ENCODE results near the gene ZNF219. TPM values are rescaled to one million over a fixed set of nuclear protein-coding genes. Genes with fewer than 3 reads are reported as not detected.
A peak's percentile ranks its signal among the peaks of the same experiment; 100 is the strongest.

Gene ZNF219
- total and polyA plus RNA-seq, 5 donors from 2014 or later = 1.1 to 5.0 (median 1.4) TPM

GRCh38 chr14:21074398-21075272, 23.8 kb downstream of the ZNF219 start:
- Mint-ChIP-seq H3K9me3 (peaks cover 0 to 3% (median 0%) of the 10 kb centered on the region in 7 donors), H3K4me1 (peaks cover 0 to 21% (median 10%) of the 10 kb centered on the region in 4 donors), H3K27ac (peak overlapping the region in 1 of 3 donors; percentile 26), H3K27me3 (peaks cover 42% of the 10 kb centered on the region), H3K4me3 (no peak overlapping the region), H3K36me3 (peaks cover 4% of the 10 kb centered on the region)
- ATAC-seq (ENCODE audit: low read depth in 2 of 2) (no peak), DNase-seq (no peak)
- Histone ChIP-seq H3K9me3 (ENCODE audit: control insufficient read depth in 2 of 2, low read length in 2 of 2) (no peaks in the 10 kb centered on the region), H3K27me3 (ENCODE audit: control insufficient read depth, insufficient read depth, low read length) (peaks cover 17% of the 10 kb centered on the region), H3K36me3 (ENCODE audit: control insufficient read depth, insufficient read depth, low read length) (no peaks in the 10 kb centered on the region), H3K4me1 (ENCODE audit: control insufficient read depth, insufficient read depth, low read length, poor library complexity, severe bottlenecking) (peaks cover 21% of the 10 kb centered on the region), H3K4me3 (ENCODE audit: low read depth, low read length) (no peak overlapping the region), H3K27ac (ENCODE audit: insufficient read depth, low read length, poor library complexity, severe bottlenecking) (no peak overlapping the region)

- Histone ChIP-seq H3K4me1 (ENCODE audit: control insufficient read depth, insufficient read depth, low read length, poor library complexity, severe bottlenecking) (peaks cover 28% of the 10 kb centered on the region), H3K27me3 (ENCODE audit: control insufficient read depth, insufficient read depth, low read length) (peaks cover 20% of the 10 kb centered on the region), H3K9me3 (ENCODE audit: control insufficient read depth in 2 of 2, low read length in 2 of 2) (no peaks in the 10 kb centered on the region), H3K4me3 (ENCODE audit: low read depth, low read length) (no peak overlapping the region), H3K36me3 (ENCODE audit: control insufficient read depth, insufficient read depth, low read length) (no peaks in the 10 kb centered on the region), H3K27ac (ENCODE audit: insufficient read depth, low read length, poor library complexity, severe bottlenecking) (no peak overlapping the region)
- Mint-ChIP-seq H3K27me3 (peaks cover 49% of the 10 kb centered on the region), H3K36me3 (peaks cover 4% of the 10 kb centered on the region), H3K4me1 (peaks cover 0 to 28% (median 14%) of the 10 kb centered on the region in 4 donors), H3K27ac (no peak overlapping the region), H3K4me3 (no peak overlapping the region), H3K9me3 (peaks cover 0 to 3% (median 0%) of the 10 kb centered on the region in 7 donors)
- ATAC-seq (ENCODE audit: low read depth in 2 of 2) (no peak), DNase-seq (no peak)
These were observed 24.5 kb downstream of the ZNF219 start for GRCh38 chr14:21073921-21074320.

- Histone ChIP-seq H3K27me3 (ENCODE audit: control insufficient read depth, insufficient read depth, low read length) (peaks cover 23% of the 10 kb centered on the region), H3K27ac (ENCODE audit: insufficient read depth, low read length, poor library complexity, severe bottlenecking) (no peak overlapping the region), H3K9me3 (ENCODE audit: control insufficient read depth in 2 of 2, low read length in 2 of 2) (no peaks in the 10 kb centered on the region), H3K4me1 (ENCODE audit: control insufficient read depth, insufficient read depth, low read length, poor library complexity, severe bottlenecking) (peaks cover 34% of the 10 kb centered on the region), H3K4me3 (ENCODE audit: low read depth, low read length) (no peak overlapping the region), H3K36me3 (ENCODE audit: control insufficient read depth, insufficient read depth, low read length) (no peaks in the 10 kb centered on the region)
- H3K4me3 Mint-ChIP-seq = peak overlapping the region in 2 of 4 donors; percentile 57 to 76
- H3K36me3 Mint-ChIP-seq = peaks cover 4% of the 10 kb centered on the region
- no peak for DNase-seq
- peaks cover 0 to 3% (median 0%) of the 10 kb centered on the region in 7 donors for H3K9me3 Mint-ChIP-seq
- H3K27me3 Mint-ChIP-seq = peaks cover 56% of the 10 kb centered on the region
- ATAC-seq (ENCODE audit: low read depth in 2 of 2) = no peak
- peak overlapping the region in 1 of 3 donors; percentile 14 for H3K27ac Mint-ChIP-seq
- peaks cover 0 to 35% (median 20%) of the 10 kb centered on the region in 4 donors for H3K4me1 Mint-ChIP-seq
These were observed 25.6 kb downstream of the ZNF219 start for GRCh38 chr14:21072781-21073339.

GRCh38 chr14:21072031-21072473, 26.4 kb downstream of the ZNF219 start:
- Histone ChIP-seq H3K36me3 (ENCODE audit: control insufficient read depth, insufficient read depth, low read length) (no peaks in the 10 kb centered on the region), H3K4me1 (ENCODE audit: control insufficient read depth, insufficient read depth, low read length, poor library complexity, severe bottlenecking) (peaks cover 34% of the 10 kb centered on the region), H3K4me3 (ENCODE audit: low read depth, low read length) (no peak overlapping the region), H3K27ac (ENCODE audit: insufficient read depth, low read length, poor library complexity, severe bottlenecking) (no peak overlapping the region), H3K9me3 (ENCODE audit: control insufficient read depth in 2 of 2, low read length in 2 of 2) (no peaks in the 10 kb centered on the region), H3K27me3 (ENCODE audit: control insufficient read depth, insufficient read depth, low read length) (peaks cover 30% of the 10 kb centered on the region)
- Mint-ChIP-seq H3K27ac (no peak overlapping the region), H3K4me3 (peak overlapping the region; percentile 57 to 88 (median 86)), H3K9me3 (peaks cover 0 to 3% (median 0%) of the 10 kb centered on the region in 7 donors), H3K27me3 (peaks cover 64% of the 10 kb centered on the region), H3K4me1 (peaks cover 0 to 37% (median 20%) of the 10 kb centered on the region in 4 donors), H3K36me3 (peaks cover 4% of the 10 kb centered on the region)
- DNase-seq = no peak
- ATAC-seq (ENCODE audit: low read depth in 2 of 2) = no peak

- H3K27ac Mint-ChIP-seq = no peak overlapping the region
- H3K36me3 ChIP-seq (ENCODE audit: control insufficient read depth, insufficient read depth, low read length) = no peaks in the 10 kb centered on the region
- H3K9me3 Mint-ChIP-seq = peaks cover 0 to 3% (median 0%) of the 10 kb centered on the region in 7 donors
- peak; percentile 29 to 43 for ATAC-seq (ENCODE audit: low read depth in 2 of 2)
- peak overlapping the region; percentile 57 to 88 (median 86) for H3K4me3 Mint-ChIP-seq
- H3K4me1 Mint-ChIP-seq = peaks cover 0 to 37% (median 20%) of the 10 kb centered on the region in 4 donors
- H3K4me3 ChIP-seq (ENCODE audit: low read depth, low read length) = peak overlapping the region; percentile 19
- no peak overlapping the region for H3K27ac ChIP-seq (ENCODE audit: insufficient read depth, low read length, poor library complexity, severe bottlenecking)
- DNase-seq = peak in 2 of 3 donors; percentile 29 to 46
- H3K27me3 ChIP-seq (ENCODE audit: control insufficient read depth, insufficient read depth, low read length) = peaks cover 36% of the 10 kb centered on the region
- H3K36me3 Mint-ChIP-seq = peaks cover 4% of the 10 kb centered on the region
- H3K4me1 ChIP-seq (ENCODE audit: control insufficient read depth, insufficient read depth, low read length, poor library complexity, severe bottlenecking) = peaks cover 34% of the 10 kb centered on the region
- H3K27me3 Mint-ChIP-seq = peaks cover 70% of the 10 kb centered on the region
- no peaks in the 10 kb centered on the region for H3K9me3 ChIP-seq (ENCODE audit: control insufficient read depth in 2 of 2, low read length in 2 of 2)
These were observed 27.0 kb downstream of the ZNF219 start for GRCh38 chr14:21071225-21072030.

GRCh38 chr14:21070610-21071224, 27.7 kb downstream of the ZNF219 start:
- Histone ChIP-seq H3K4me3 (ENCODE audit: low read depth, low read length) (peak overlapping the region; percentile 19), H3K36me3 (ENCODE audit: control insufficient read depth, insufficient read depth, low read length) (no peaks in the 10 kb centered on the region), H3K4me1 (ENCODE audit: control insufficient read depth, insufficient read depth, low read length, poor library complexity, severe bottlenecking) (peaks cover 34% of the 10 kb centered on the region), H3K27ac (ENCODE audit: insufficient read depth, low read length, poor library complexity, severe bottlenecking) (no peak overlapping the region), H3K9me3 (ENCODE audit: control insufficient read depth in 2 of 2, low read length in 2 of 2) (no peaks in the 10 kb centered on the region), H3K27me3 (ENCODE audit: control insufficient read depth, insufficient read depth, low read length) (peaks cover 37% of the 10 kb centered on the region)
- H3K27me3 Mint-ChIP-seq = peaks cover 75% of the 10 kb centered on the region
- no peak for DNase-seq
- peaks cover 0 to 37% (median 20%) of the 10 kb centered on the region in 4 donors for H3K4me1 Mint-ChIP-seq
- H3K4me3 Mint-ChIP-seq = peak overlapping the region; percentile 57 to 88 (median 86)
- peaks cover 4% of the 10 kb centered on the region for H3K36me3 Mint-ChIP-seq
- no peak overlapping the region for H3K27ac Mint-ChIP-seq
- ATAC-seq (ENCODE audit: low read depth in 2 of 2) = peak; percentile 20 to 21
- peaks cover 0 to 3% (median 0%) of the 10 kb centered on the region in 7 donors for H3K9me3 Mint-ChIP-seq
